B cell (primary cell): ENCODE measurements around the gene NTRK2. TPM values are rescaled to one million over a fixed set of nuclear protein-coding genes. Genes with fewer than 3 reads are reported as not detected.

Source experiments
- ATAC-seq: fragments of 200-7000 bp; cut with Tn5 transposase; one replicate; pipeline ENCODE4 v1.10.0; 2021; ENCODE audit warnings: low read depth, mild to moderate bottlenecking, moderate number of reproducible peaks, moderate library complexity
- CTCF ChIA-PET: fragments of 350-600 bp; sonication (Branson Sonifier 250); formaldehyde crosslinking; loops from one replicate; lab custom pipeline; 2021; ENCODE audit warnings: antibody characterized with exemption, inconsistent platforms; lab: Charles Lee
- POLR2A ChIA-PET: fragments of 350-600 bp; sonication (Branson Sonifier 250); formaldehyde crosslinking; loops from one replicate; lab custom pipeline; 2021; ENCODE audit warnings: antibody characterized with exemption; lab: Charles Lee
- DNase-seq: peaks from one replicate; pipeline ENCODE4 v3.0.0; 2013
- H2AFZ ChIP-seq: 2 replicates; pipeline ENCODE4 v1.6.1; 2012; ENCODE audit warnings: mild to moderate bottlenecking, low read depth, low read length; ENCODE audit not compliant: insufficient read depth, poor library complexity, severe bottlenecking
- H3K27ac ChIP-seq, 2 donors: 1 replicate in 1 of 2; 2 replicates in 1 of 2; pipeline ENCODE4 v1.5.1; 2012 to 2013; ENCODE audit warnings: low read length in 2 of 2, mild to moderate bottlenecking in 2 of 2, moderate library complexity in 1 of 2
- H3K27me3 ChIP-seq, 4 experiments: fragments of 200-600 bp in 1 of 4; sonication (generic) in 1 of 4; replicated peaks in 1 of 4; 1 replicate in 2 of 4; 2 replicates in 2 of 4; pipeline versions ENCODE4 v1.6.1 to v1.7.0; 2013 to 2016; ENCODE audit warnings: low read length in 3 of 4, mild to moderate bottlenecking in 2 of 4, mixed read lengths in 1 of 4, moderate library complexity in 1 of 4; ENCODE audit not compliant: insufficient read depth in 4 of 4, control insufficient read depth in 3 of 4; ENCODE audit errors: control extremely low read depth in 1 of 4
- H3K36me3 ChIP-seq, 2 experiments: replicated peaks in 1 of 2; 1 replicate in 1 of 2; 2 replicates in 1 of 2; pipeline versions ENCODE4 v1.6.1 to v1.7.1; 2013; ENCODE audit warnings: low read length in 1 of 2; ENCODE audit not compliant: insufficient read depth in 2 of 2, control insufficient read depth in 1 of 2; ENCODE audit errors: control extremely low read depth in 1 of 2, extremely low read depth in 1 of 2
- H3K4me1 ChIP-seq, 2 donors: fragments of 200-600 bp in 1 of 2; sonication (generic) in 1 of 2; 1 replicate in 1 of 2; 2 replicates in 1 of 2; pipeline versions ENCODE4 v1.5.1 to v1.6.1; 2013 to 2017; ENCODE audit warnings: low read length in 2 of 2; ENCODE audit not compliant: control insufficient read depth in 2 of 2, insufficient read depth in 2 of 2
- H3K4me2 ChIP-seq: replicated peaks from 2 replicates; pipeline ENCODE3; 2012; ENCODE audit warnings: mild to moderate bottlenecking, low read depth, low read length; ENCODE audit not compliant: poor library complexity, severe bottlenecking
- H3K4me3 ChIP-seq, 5 experiments: fragments of 200-600 bp in 1 of 5; sonication (generic) in 1 of 5; 1 replicate in 3 of 5; 2 replicates in 2 of 5; pipeline versions ENCODE4 v1.5.1 to v1.7.0; 2011 to 2016; ENCODE audit warnings: low read length in 4 of 5, mild to moderate bottlenecking in 4 of 5, low read depth in 2 of 5, control low read depth in 1 of 5, moderate library complexity in 1 of 5; ENCODE audit not compliant: insufficient read depth in 1 of 5; ENCODE audit errors: control extremely low read depth in 1 of 5, extremely low read depth in 1 of 5
- H3K79me2 ChIP-seq: fragments of 200-600 bp; sonication (generic); one replicate; pipeline ENCODE4 v1.6.0; 2016; ENCODE audit warnings: low read length; ENCODE audit not compliant: control insufficient read depth, insufficient read depth
- H3K9ac ChIP-seq: fragments of 200-600 bp; sonication (generic); 2 replicates; pipeline ENCODE4 v1.6.1; 2017; ENCODE audit warnings: mild to moderate bottlenecking, low read length, moderate library complexity
- H3K9me3 ChIP-seq, 3 donors: one replicate each; pipeline versions ENCODE4 v1.6.1 to v1.7.1; 2013; ENCODE audit warnings: low read length in 2 of 3; ENCODE audit not compliant: control insufficient read depth in 2 of 3, insufficient read depth in 1 of 3; ENCODE audit errors: control extremely low read depth in 1 of 3
- H4K20me1 ChIP-seq: 2 replicates; pipeline ENCODE4 v1.6.0; 2012; ENCODE audit warnings: mild to moderate bottlenecking, low read length; ENCODE audit not compliant: insufficient read depth, control insufficient read depth, poor library complexity, severe bottlenecking
- H3K27ac Mint-ChIP-seq: one replicate; pipeline ENCODE4 v1.8.0; 2021; ENCODE audit warnings: mixed read lengths
- H3K27me3 Mint-ChIP-seq: one replicate; pipeline ENCODE4 v1.8.0; 2021; ENCODE audit warnings: mixed read lengths
- H3K4me1 Mint-ChIP-seq: one replicate; pipeline ENCODE4 v1.8.0; 2021; ENCODE audit warnings: mixed read lengths
- H3K4me3 Mint-ChIP-seq: one replicate; pipeline ENCODE4 v1.8.0; 2021; ENCODE audit warnings: mixed read lengths
- H3K9me3 Mint-ChIP-seq: one replicate; pipeline ENCODE4 v1.8.0; 2022; ENCODE audit warnings: mixed read lengths; ENCODE audit not compliant: insufficient read depth
- EZH2 ChIP-seq: IDR thresholded peaks from 2 replicates; pipeline ENCODE4 v1.6.1; 2012; ENCODE audit warnings: borderline replicate concordance, low read depth, mild to moderate bottlenecking, moderate library complexity, low read length; ENCODE audit not compliant: insufficient read depth, poor library complexity, severe bottlenecking
- WGBS: methylation state at CpG from one replicate; pipeline ENCODE4 v1.1.5; 2013; ENCODE audit warnings: missing lambda C conversion rate; ENCODE audit not compliant: insufficient coverage; 5-methylcytosine and 5-hydroxymethylcytosine counted together
- intact Hi-C: fragments of 100-400 bp; cut with micrococcal nuclease; formaldehyde crosslinking; loops from one replicate; pipeline ENCODE4 v1.10.0; 2022
- polyA plus RNA-seq: library from polyadenylated mRNA; depleted of rRNA; stranded (reverse); fragments of >200 nt; gene quantifications from 2 replicates; pipeline ENCODE4 v1.2.3, GENCODE V29; 2012
- total RNA-seq, 2 donors: library from RNA; stranded (reverse); fragments of 120-200 nt in 1 of 2; gene quantifications; 1 replicate in 1 of 2; 2 replicates in 1 of 2; pipeline versions ENCODE4 v1.2.3 to v1.2.4, GENCODE V29; 2013 to 2022
- TF ChIP-seq, protein P1 (sequence below): fragments of 200-600 bp; IDR thresholded peaks from one replicate; pipeline ENCODE4 v1.8.0; 2022; ENCODE audit warnings: antibody characterized with exemption, mild to moderate bottlenecking

NTRK2 gene
- total and polyA plus RNA-seq, 2 donors (not counting 1 experiment from before 2014, with no cell fraction given): 0.03 to 0.10 TPM

DNA sequence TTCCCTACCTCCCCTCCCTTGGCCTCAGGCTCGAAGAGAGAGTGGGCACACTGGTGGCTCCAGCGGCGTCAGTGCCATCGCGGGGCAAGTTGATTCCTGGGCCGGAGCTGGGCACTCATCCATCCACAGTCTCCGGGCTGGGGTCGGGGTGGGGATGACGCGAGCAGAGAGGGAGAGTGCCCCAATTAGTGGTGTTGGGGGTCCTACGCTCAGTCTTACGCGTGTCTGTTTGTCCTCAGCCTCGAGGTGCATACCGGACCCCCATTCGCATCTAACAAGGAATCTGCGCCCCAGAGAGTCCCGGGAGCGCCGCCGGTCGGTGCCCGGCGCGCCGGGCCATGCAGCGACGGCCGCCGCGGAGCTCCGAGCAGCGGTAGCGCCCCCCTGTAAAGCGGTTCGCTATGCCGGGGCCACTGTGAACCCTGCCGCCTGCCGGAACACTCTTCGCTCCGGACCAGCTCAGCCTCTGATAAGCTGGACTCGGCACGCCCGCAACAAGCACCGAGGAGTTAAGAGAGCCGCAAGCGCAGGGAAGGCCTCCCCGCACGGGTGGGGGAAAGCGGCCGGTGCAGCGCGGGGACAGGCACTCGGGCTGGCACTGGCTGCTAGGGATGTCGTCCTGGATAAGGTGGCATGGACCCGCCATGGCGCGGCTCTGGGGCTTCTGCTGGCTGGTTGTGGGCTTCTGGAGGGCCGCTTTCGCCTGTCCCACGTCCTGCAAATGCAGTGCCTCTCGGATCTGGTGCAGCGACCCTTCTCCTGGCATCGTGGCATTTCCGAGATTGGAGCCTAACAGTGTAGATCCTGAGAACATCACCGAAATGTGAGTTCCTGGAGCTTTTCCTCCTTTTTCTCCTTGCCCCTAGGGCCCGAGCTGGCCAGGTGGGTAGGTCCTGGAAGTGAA lies 861 bp downstream of the NTRK2 start:
- no peaks in the 10 kb centered on the region for H3K36me3 ChIP-seq
- H3K27me3 ChIP-seq: peaks cover 0 to 33% (median 18%) of the 10 kb centered on the region in 4 experiments
- peaks cover 0 to 3% (median 0%) of the 10 kb centered on the region in 3 donors for H3K9me3 ChIP-seq
- no peak overlapping the region for H3K4me2 ChIP-seq
- H2AFZ ChIP-seq: no peak overlapping the region
- 8% methylated on average over 66 of the region's 67 CpGs for WGBS
- ATAC-seq (no peak), DNase-seq (no peak)
- ChIA-PET CTCF (no interaction called here), POLR2A (no interaction called here)
- H3K9me3 Mint-ChIP-seq: no peaks in the 10 kb centered on the region
- H3K4me1 ChIP-seq: peaks cover 15 to 21% of the 10 kb centered on the region in 2 donors
- no peaks in the 10 kb centered on the region for H3K79me2 ChIP-seq
- peaks cover 20% of the 10 kb centered on the region for H3K4me1 Mint-ChIP-seq
- H3K9ac ChIP-seq: no peak overlapping the region
- peaks cover 56% of the 10 kb centered on the region for H3K27me3 Mint-ChIP-seq
- H4K20me1 ChIP-seq: no peaks in the 10 kb centered on the region
- intact Hi-C loops: no loop called here
- no peak overlapping the region for H3K27ac Mint-ChIP-seq
- H3K4me3 ChIP-seq: no peak overlapping the region
- H3K27ac ChIP-seq: no peak overlapping the region
- TF ChIP-seq, protein P1, sequence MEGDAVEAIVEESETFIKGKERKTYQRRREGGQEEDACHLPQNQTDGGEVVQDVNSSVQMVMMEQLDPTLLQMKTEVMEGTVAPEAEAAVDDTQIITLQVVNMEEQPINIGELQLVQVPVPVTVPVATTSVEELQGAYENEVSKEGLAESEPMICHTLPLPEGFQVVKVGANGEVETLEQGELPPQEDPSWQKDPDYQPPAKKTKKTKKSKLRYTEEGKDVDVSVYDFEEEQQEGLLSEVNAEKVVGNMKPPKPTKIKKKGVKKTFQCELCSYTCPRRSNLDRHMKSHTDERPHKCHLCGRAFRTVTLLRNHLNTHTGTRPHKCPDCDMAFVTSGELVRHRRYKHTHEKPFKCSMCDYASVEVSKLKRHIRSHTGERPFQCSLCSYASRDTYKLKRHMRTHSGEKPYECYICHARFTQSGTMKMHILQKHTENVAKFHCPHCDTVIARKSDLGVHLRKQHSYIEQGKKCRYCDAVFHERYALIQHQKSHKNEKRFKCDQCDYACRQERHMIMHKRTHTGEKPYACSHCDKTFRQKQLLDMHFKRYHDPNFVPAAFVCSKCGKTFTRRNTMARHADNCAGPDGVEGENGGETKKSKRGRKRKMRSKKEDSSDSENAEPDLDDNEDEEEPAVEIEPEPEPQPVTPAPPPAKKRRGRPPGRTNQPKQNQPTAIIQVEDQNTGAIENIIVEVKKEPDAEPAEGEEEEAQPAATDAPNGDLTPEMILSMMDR: no peak
- TF ChIP-seq EZH2: no peak
- peak overlapping the region; percentile 27 for H3K4me3 Mint-ChIP-seq
